H1 (cell line): ENCODE measurements around the gene PCDHGA8. TPM values are rescaled to one million over a fixed set of nuclear protein-coding genes. Genes with fewer than 3 reads are reported as not detected.
"Not testable (repeated sequence)": the region's sequence is repeated elsewhere in the genome, so short reads cannot be mapped to it uniquely, and the experiment has no call there.

Experiments used
- CTCF ChIA-PET: fragments of 300-600 bp; sonication (Branson Sonifier 250); formaldehyde crosslinking; loops from one replicate; lab custom pipeline; 2021; ENCODE audit not compliant: partially characterized antibody; lab: Charles Lee
- POLR2A ChIA-PET: fragments of 300-600 bp; sonication (Branson Sonifier 250); formaldehyde crosslinking; loops from one replicate; lab custom pipeline; 2021; ENCODE audit warnings: inconsistent platforms; ENCODE audit not compliant: partially characterized antibody; lab: Charles Lee
- DNase-seq, 2 experiments: peaks; one replicate each; pipeline versions ENCODE4 v3.0.0 to v3.0.0-alpha.2; 2010 to 2022; ENCODE audit warnings: low spot score in 2 of 2, low read depth in 1 of 2, mixed read lengths in 1 of 2
- FAIRE-seq: peaks from 2 replicates; lab custom pipeline; 2011; peaks lifted over from hg19 to GRCh38; lab: Jason Lieb, UNC
- H2AFZ ChIP-seq: 2 replicates; pipeline ENCODE4 v1.8.1; 2012; ENCODE audit warnings: low read length, inconsistent platforms
- H2AK5ac ChIP-seq: 2 replicates; pipeline ENCODE4 v1.6.1; 2013; ENCODE audit warnings: low read depth, low read length
- H2BK120ac ChIP-seq: replicated peaks from 2 replicates; pipeline ENCODE3; 2013; ENCODE audit warnings: low read depth, low read length, inconsistent platforms
- H2BK12ac ChIP-seq: 2 replicates; pipeline ENCODE4 v1.6.1; 2013; ENCODE audit warnings: low read depth, low read length
- H2BK15ac ChIP-seq: 2 replicates; pipeline ENCODE4 v1.6.1; 2013; ENCODE audit warnings: low read length
- H2BK20ac ChIP-seq: 2 replicates; pipeline ENCODE4 v1.6.1; 2013; ENCODE audit warnings: low read length
- H2BK5ac ChIP-seq: 2 replicates; pipeline ENCODE4 v1.6.1; 2013; ENCODE audit warnings: low read depth, low read length
- H3K14ac ChIP-seq: 2 replicates; pipeline ENCODE4 v1.6.1; 2013; ENCODE audit warnings: inconsistent platforms; ENCODE audit not compliant: insufficient read length
- H3K18ac ChIP-seq: 2 replicates; pipeline ENCODE4 v1.6.1; 2013; ENCODE audit warnings: low read length; ENCODE audit errors: extremely low read depth
- H3K23ac ChIP-seq: 2 replicates; pipeline ENCODE4 v1.6.1; 2013; ENCODE audit warnings: inconsistent platforms; ENCODE audit not compliant: insufficient read length
- H3K23me2 ChIP-seq: 2 replicates; pipeline ENCODE4 v1.6.1; 2013; ENCODE audit warnings: low read depth, low read length
- H3K27ac ChIP-seq: 2 replicates; pipeline ENCODE4 v1.6.1; 2011; ENCODE audit warnings: low read depth, low read length, inconsistent platforms
- H3K27me3 ChIP-seq, 4 experiments: replicated peaks in 1 of 4; 1 replicate in 1 of 4; 2 replicates in 3 of 4; pipeline versions ENCODE4 v1.6.1 to v1.8.1; 2011 to 2013; ENCODE audit warnings: low read length in 3 of 4, mild to moderate bottlenecking in 3 of 4, inconsistent platforms in 2 of 4, mixed read lengths in 2 of 4, moderate library complexity in 1 of 4; ENCODE audit not compliant: control insufficient read depth in 3 of 4, insufficient read depth in 3 of 4; ENCODE audit errors: extremely low read depth in 1 of 4
- H3K36me3 ChIP-seq, 4 experiments: 2 replicates each; pipeline versions ENCODE4 v1.6.1 to v1.8.1; 2011 to 2013; ENCODE audit warnings: mild to moderate bottlenecking in 4 of 4, low read length in 3 of 4, moderate library complexity in 2 of 4, control low read depth in 1 of 4, inconsistent platforms in 1 of 4; ENCODE audit not compliant: insufficient read depth in 4 of 4, control insufficient read depth in 2 of 4
- H3K4ac ChIP-seq: replicated peaks from 2 replicates; pipeline ENCODE3; 2013; ENCODE audit warnings: low read length, low read depth, mixed read lengths, inconsistent platforms; ENCODE audit not compliant: insufficient read length
- H3K4me1 ChIP-seq, 4 experiments: replicated peaks in 1 of 4; 1 replicate in 1 of 4; 2 replicates in 3 of 4; pipeline versions ENCODE4 v1.6.1 to v1.8.1; 2011 to 2013; ENCODE audit warnings: low read length in 3 of 4, inconsistent platforms in 2 of 4, mixed read lengths in 1 of 4; ENCODE audit not compliant: insufficient read depth in 4 of 4, control insufficient read depth in 3 of 4
- H3K4me2 ChIP-seq, 2 experiments: 2 replicates each; pipeline versions ENCODE4 v1.6.1 to v1.8.1; 2011 to 2013; ENCODE audit warnings: low read depth in 2 of 2, low read length in 2 of 2, control low read depth in 1 of 2, inconsistent platforms in 1 of 2, mild to moderate bottlenecking in 1 of 2; ENCODE audit not compliant: insufficient read depth in 1 of 2
- H3K4me3 ChIP-seq, 4 experiments: fragments of 200-600, 300-600 bp in 1 of 4; sonication (generic), shearing (Covaris generic), sonication (Bioruptor Twin) in 1 of 4; 2 replicates each; pipeline versions ENCODE4 v1.5.1 to v1.8.1; 2011 to 2016; ENCODE audit warnings: low read length in 4 of 4, low read depth in 3 of 4, control low read depth in 2 of 4, inconsistent platforms in 2 of 4, mild to moderate bottlenecking in 2 of 4, mixed read lengths in 1 of 4, moderate library complexity in 1 of 4; ENCODE audit not compliant: insufficient read depth in 2 of 4; ENCODE audit errors: extremely low read depth in 1 of 4
- H3K56ac ChIP-seq: replicated peaks from 2 replicates; pipeline ENCODE3; 2013; ENCODE audit warnings: low read depth, mild to moderate bottlenecking, mixed read lengths, low read length, inconsistent platforms; ENCODE audit not compliant: insufficient read length
- H3K79me1 ChIP-seq: 2 replicates; pipeline ENCODE4 v1.6.1; 2013; ENCODE audit warnings: low read depth, low read length, control low read depth
- H3K79me2 ChIP-seq, 2 experiments: 2 replicates each; pipeline versions ENCODE4 v1.6.1 to v1.8.1; 2012 to 2013; ENCODE audit warnings: low read length in 2 of 2, mild to moderate bottlenecking in 2 of 2, inconsistent platforms in 1 of 2; ENCODE audit not compliant: insufficient read depth in 2 of 2, control insufficient read depth in 1 of 2
- H3K9ac ChIP-seq, 4 experiments: replicated peaks in 1 of 4; 1 replicate in 1 of 4; 2 replicates in 3 of 4; pipeline versions ENCODE4 v1.6.1 to v1.8.1; 2011 to 2013; ENCODE audit warnings: low read depth in 3 of 4, low read length in 3 of 4, control low read depth in 2 of 4, mild to moderate bottlenecking in 2 of 4, moderate library complexity in 2 of 4, inconsistent platforms in 1 of 4; ENCODE audit errors: extremely low read depth in 1 of 4
- H3K9me3 ChIP-seq, 2 experiments: 2 replicates each; pipeline versions ENCODE4 v1.6.1 to v1.8.1; 2012 to 2013; ENCODE audit warnings: mild to moderate bottlenecking in 2 of 2, moderate library complexity in 2 of 2, control low read depth in 1 of 2, inconsistent platforms in 1 of 2, low read depth in 1 of 2, low read length in 1 of 2, mixed read lengths in 1 of 2; ENCODE audit not compliant: insufficient read depth in 2 of 2
- H4K20me1 ChIP-seq, 2 experiments: replicated peaks in 1 of 2; 2 replicates each; pipeline versions ENCODE3 to v1.8.1; 2011 to 2013; ENCODE audit warnings: inconsistent platforms in 2 of 2, low read length in 2 of 2, mild to moderate bottlenecking in 1 of 2; ENCODE audit not compliant: insufficient read depth in 2 of 2, control insufficient read depth in 1 of 2
- H4K5ac ChIP-seq: 2 replicates; pipeline ENCODE4 v1.6.1; 2013; ENCODE audit warnings: low read length, low read depth, mixed read lengths, inconsistent platforms; ENCODE audit not compliant: insufficient read length
- H4K8ac ChIP-seq: 2 replicates; pipeline ENCODE4 v1.8.0; 2013; ENCODE audit warnings: mild to moderate bottlenecking, moderate library complexity, low read length, inconsistent platforms; ENCODE audit not compliant: insufficient read depth; ENCODE audit errors: extremely low read depth
- H4K91ac ChIP-seq: replicated peaks from 2 replicates; pipeline ENCODE3; 2013; ENCODE audit warnings: low read length, mixed read lengths, inconsistent platforms; ENCODE audit not compliant: insufficient read length
- CREB1 ChIP-seq: IDR thresholded peaks from 2 replicates; pipeline ENCODE4 v1.6.1; 2012; ENCODE audit warnings: inconsistent platforms
- GABPA ChIP-seq: IDR thresholded peaks from 2 replicates; pipeline ENCODE4 v1.6.1; 2011; ENCODE audit warnings: mild to moderate bottlenecking, low read length, moderate library complexity, borderline replicate concordance; ENCODE audit not compliant: insufficient read depth
- JUND ChIP-seq: IDR thresholded peaks from 2 replicates; pipeline ENCODE4 v1.6.1; 2011; ENCODE audit warnings: mild to moderate bottlenecking, improper control_type of control experiment, low read length
- KDM4A ChIP-seq: IDR thresholded peaks from one replicate; pipeline ENCODE4 v1.7.1; 2012; ENCODE audit warnings: low read depth, mild to moderate bottlenecking, moderate library complexity, low read length, inconsistent platforms; ENCODE audit not compliant: severe bottlenecking
- NRF1 ChIP-seq: IDR thresholded peaks from 2 replicates; pipeline ENCODE4 v1.6.1; 2011; ENCODE audit warnings: mild to moderate bottlenecking, low read depth, low read length, improper control_type of control experiment
- PHF8 ChIP-seq: fragments of 200-600 bp; sonication (generic); conservative IDR thresholded peaks from 2 replicates; pipeline ENCODE4 v1.7.1; 2012; ENCODE audit warnings: low read depth, mild to moderate bottlenecking, inconsistent platforms, low read length, moderate library complexity
- RBBP5 ChIP-seq: IDR thresholded peaks from 2 replicates; pipeline ENCODE4 v1.7.1; 2012; ENCODE audit warnings: low read depth, mild to moderate bottlenecking, inconsistent platforms, low read length, moderate library complexity, borderline replicate concordance
- TAF1 ChIP-seq: IDR thresholded peaks from 2 replicates; pipeline ENCODE4 v1.6.1; 2011; ENCODE audit warnings: mild to moderate bottlenecking, low read depth, low read length
- WGBS, 2 experiments: shearing (Covaris generic) in 1 of 2; methylation state at CpG; one replicate each; pipeline versions ENCODE4 v1.1.6 to v1.1.7; 2013 to 2015; ENCODE audit warnings: low lambda C conversion rate in 2 of 2, mixed read lengths in 2 of 2, inconsistent platforms in 1 of 2, low coverage in 1 of 2, missing lambda C conversion rate in 1 of 2; ENCODE audit not compliant: insufficient replicate concordance in 2 of 2, insufficient coverage in 1 of 2, insufficient read length in 1 of 2; ENCODE audit errors: extremely low coverage in 1 of 2, missing lambda C conversion rate in 1 of 2; 5-methylcytosine and 5-hydroxymethylcytosine counted together
- polyA plus RNA-seq, 7 experiments: library from polyadenylated mRNA; depleted of rRNA in 3 of 7; stranded (reverse) in 5 of 7; unstranded in 2 of 7; fragments of >200 nt in 5 of 7; fragments of 200-250 nt in 2 of 7; gene quantifications; 1 replicate in 5 of 7; 2 replicates in 1 of 7; 4 replicates in 1 of 7; pipeline versions ENCODE4 v1.2.1 to v1.2.3, GENCODE V29; 2011 to 2013; ENCODE audit warnings: missing spikeins in 2 of 7, mixed read lengths in 2 of 7
- total RNA-seq: library from RNA; stranded (reverse); fragmentation: NEBNext Ultra II Directional; extraction: Animal tissue kit (Norgen Biotek cat#: 25700); gene quantifications from 2 replicates; pipeline ENCODE4 v1.2.1, GENCODE V29; 2021
- TF ChIP-seq, protein P1 (sequence below), 3 experiments: IDR thresholded peaks; 1 replicate in 2 of 3; 2 replicates in 1 of 3; pipeline versions ENCODE4 v1.5.1 to v1.6.1; 2011; ENCODE audit warnings: low read length in 3 of 3, mild to moderate bottlenecking in 3 of 3, inconsistent platforms in 2 of 3, low read depth in 1 of 3, moderate library complexity in 1 of 3; ENCODE audit not compliant: insufficient read depth in 1 of 3; ENCODE audit errors: control extremely low read depth in 1 of 3

PCDHGA8 gene
- total and polyA plus RNA-seq, 2 of the 8 experiments (the other 6 are each of a cell fraction or from before 2014, with no cell fraction given): 0.79 to 1.4 TPM

DNA sequence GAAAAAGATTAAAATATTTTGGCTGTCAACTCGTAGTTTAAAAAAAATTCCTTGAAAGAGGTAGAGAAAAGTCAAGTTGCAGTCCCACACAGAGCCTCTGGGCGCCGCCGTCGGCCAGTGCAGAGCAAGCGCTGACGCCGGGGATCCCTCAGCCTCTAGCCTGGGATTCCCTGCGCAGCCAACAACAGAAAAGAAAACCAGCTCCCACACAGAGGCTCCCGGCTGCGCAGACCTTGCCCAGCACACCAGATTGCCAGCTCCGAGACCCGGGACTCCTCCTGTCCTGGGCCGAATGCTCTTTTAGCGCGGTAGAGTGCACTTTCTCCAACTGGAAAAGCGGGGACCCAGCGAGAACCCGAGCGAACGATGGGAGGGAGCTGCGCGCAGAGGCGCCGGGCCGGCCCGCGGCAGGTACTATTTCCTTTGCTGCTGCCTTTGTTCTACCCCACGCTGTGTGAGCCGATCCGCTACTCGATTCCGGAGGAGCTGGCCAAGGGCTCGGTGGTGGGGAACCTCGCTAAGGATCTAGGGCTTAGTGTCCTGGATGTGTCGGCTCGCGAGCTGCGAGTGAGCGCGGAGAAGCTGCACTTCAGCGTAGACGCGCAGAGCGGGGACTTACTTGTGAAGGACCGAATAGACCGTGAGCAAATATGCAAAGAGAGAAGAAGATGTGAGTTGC lies 25.2 kb downstream of the PCDHGA8 start, which contains the start of gene PCDHGB7:
Gene PCDHGB7, plus strand, starts transcription at position 184 of the 679 bp plus-strand sequence. Its CDS starts 183 bp downstream, at position 367.
- Histone ChIP-seq H3K9me3 (peaks cover 26 to 30% of the 10 kb centered on the region in 2 experiments), H3K36me3 (peaks cover 0 to 21% (median under 1%) of the 10 kb centered on the region in 4 experiments; a peak in 2 of 8 replicates), H3K4me3 (peak within 1 kb of the TSS; percentile 48 to 73 (median 62)), H3K27me3 (peaks cover 0 to 12% (median 6%) of the 10 kb centered on the region in 4 experiments; a peak in 4 of 7 replicates), H3K9ac (peak within 1 kb of the TSS in 3 of 4 experiments; percentile 34 to 56 (median 51); a peak in 5 of 7 replicates), H3K4me2 (peak within 1 kb of the TSS; percentile 60 to 65), H4K8ac (peak within 1 kb of the TSS; percentile 77)
- not testable (repeated sequence) for H4K20me1 ChIP-seq, H2BK12ac ChIP-seq, H2BK15ac ChIP-seq, H3K18ac ChIP-seq, H3K23me2 ChIP-seq, H2BK120ac ChIP-seq, H2AFZ ChIP-seq, H3K79me2 ChIP-seq, H3K79me1 ChIP-seq, H4K5ac ChIP-seq, H2AK5ac ChIP-seq, H3K4me1 ChIP-seq, H2BK5ac ChIP-seq, H3K27ac ChIP-seq, H3K23ac ChIP-seq, H4K91ac ChIP-seq, FAIRE-seq, H3K4ac ChIP-seq, H3K56ac ChIP-seq, H2BK20ac ChIP-seq, H3K14ac ChIP-seq
- peak in 1 of 2 experiments; percentile 87 for DNase-seq
- WGBS, 2 experiments: 11% methylated on average over 35 of the region's 47 CpGs; no CpG with 5 or more reads in 1 of the 2 experiments
- POLR2A ChIA-PET: interaction anchor here (0.6 to 1.4 kb wide), 6 partner anchors 61 to 140 kb away, joined by 3 to 5 read pairs (median 4); no protein-coding TSS in a partner anchor
- CTCF ChIA-PET: interaction anchor here (0.6 to 23.3 kb wide), 45 partner anchors 11 to 282 kb away, joined by 3 to 1236 read pairs (median 4); partner anchors contain the start of genes PCDHB12, PCDHB13, PCDHB14 and PCDHB15
- TF ChIP-seq NRF1 (peak; percentile 32), RBBP5 (peak; percentile 68), JUND (0 out of 2 replicates have a peak, but pooled peaks have one; percentile 25), CREB1 (0 out of 2 replicates have a peak, but pooled peaks have one; percentile 38), GABPA (0 out of 2 replicates have a peak, but pooled peaks have one; percentile 28), PHF8 (0 out of 2 replicates have a peak, but pooled peaks have one; percentile 19), TAF1 (peak; percentile 46; the same call in 1 of the 2 replicates), KDM4A (peak; percentile 96)
- TF ChIP-seq, protein P1, sequence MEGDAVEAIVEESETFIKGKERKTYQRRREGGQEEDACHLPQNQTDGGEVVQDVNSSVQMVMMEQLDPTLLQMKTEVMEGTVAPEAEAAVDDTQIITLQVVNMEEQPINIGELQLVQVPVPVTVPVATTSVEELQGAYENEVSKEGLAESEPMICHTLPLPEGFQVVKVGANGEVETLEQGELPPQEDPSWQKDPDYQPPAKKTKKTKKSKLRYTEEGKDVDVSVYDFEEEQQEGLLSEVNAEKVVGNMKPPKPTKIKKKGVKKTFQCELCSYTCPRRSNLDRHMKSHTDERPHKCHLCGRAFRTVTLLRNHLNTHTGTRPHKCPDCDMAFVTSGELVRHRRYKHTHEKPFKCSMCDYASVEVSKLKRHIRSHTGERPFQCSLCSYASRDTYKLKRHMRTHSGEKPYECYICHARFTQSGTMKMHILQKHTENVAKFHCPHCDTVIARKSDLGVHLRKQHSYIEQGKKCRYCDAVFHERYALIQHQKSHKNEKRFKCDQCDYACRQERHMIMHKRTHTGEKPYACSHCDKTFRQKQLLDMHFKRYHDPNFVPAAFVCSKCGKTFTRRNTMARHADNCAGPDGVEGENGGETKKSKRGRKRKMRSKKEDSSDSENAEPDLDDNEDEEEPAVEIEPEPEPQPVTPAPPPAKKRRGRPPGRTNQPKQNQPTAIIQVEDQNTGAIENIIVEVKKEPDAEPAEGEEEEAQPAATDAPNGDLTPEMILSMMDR (IDR thresholded peaks at IDR 0.05; ENCODE audit: control extremely low read depth in 1 of 3, insufficient read depth in 1 of 3, low read depth in 1 of 3, low read length in 3 of 3): peak; percentile 76 to 96 (median 81)
